ENCODE results near the gene C22orf42.

DNA sequence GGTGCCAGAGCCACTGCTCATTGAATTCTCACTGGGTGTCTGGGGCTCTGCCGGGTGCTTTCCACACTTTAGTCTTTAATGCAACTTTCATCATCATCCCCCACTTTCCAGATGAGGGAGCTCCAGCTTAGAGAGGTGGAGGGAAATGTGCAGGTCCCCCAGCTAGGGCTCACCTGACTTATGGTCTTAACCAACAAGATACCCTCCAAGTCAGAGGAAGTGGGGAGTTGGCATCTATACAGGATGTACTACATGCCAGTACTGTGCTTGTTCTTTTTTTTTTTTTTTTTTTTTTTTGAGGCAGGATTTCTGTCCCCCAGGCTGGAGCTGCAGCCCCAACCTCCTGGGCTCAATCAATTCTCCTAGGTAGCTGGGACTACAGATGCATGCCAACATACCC, 26.3 kb downstream of the C22orf42 start:
- TF ChIP-seq POLR2A (IDR thresholded peaks at IDR 0.05): no peak
- no peak for TF ChIP-seq CTCF (IDR thresholded peaks at IDR 0.05)
